Measurements from ENCODE around the gene ACOXL.

DNA sequence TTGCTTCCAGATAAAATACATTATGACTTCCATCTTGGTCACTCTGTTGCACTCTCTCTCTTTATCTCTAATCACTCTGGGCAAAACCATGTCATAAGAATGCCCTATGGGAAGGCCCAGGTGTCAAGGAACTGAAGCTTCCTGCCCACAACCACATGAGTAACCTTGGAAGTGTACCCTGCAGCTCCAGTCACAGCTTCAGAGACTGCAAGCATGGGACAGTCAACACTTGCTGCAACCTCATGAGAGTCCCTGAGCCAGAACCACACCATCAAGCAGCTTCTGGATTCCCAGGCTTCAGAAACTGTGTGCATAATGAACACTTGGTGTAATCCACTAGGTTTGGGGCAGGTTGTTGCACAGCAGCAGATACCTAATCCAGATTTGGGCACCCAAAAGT, 267.3 kb downstream of the ACOXL start:
- TF ChIP-seq, protein P1, sequence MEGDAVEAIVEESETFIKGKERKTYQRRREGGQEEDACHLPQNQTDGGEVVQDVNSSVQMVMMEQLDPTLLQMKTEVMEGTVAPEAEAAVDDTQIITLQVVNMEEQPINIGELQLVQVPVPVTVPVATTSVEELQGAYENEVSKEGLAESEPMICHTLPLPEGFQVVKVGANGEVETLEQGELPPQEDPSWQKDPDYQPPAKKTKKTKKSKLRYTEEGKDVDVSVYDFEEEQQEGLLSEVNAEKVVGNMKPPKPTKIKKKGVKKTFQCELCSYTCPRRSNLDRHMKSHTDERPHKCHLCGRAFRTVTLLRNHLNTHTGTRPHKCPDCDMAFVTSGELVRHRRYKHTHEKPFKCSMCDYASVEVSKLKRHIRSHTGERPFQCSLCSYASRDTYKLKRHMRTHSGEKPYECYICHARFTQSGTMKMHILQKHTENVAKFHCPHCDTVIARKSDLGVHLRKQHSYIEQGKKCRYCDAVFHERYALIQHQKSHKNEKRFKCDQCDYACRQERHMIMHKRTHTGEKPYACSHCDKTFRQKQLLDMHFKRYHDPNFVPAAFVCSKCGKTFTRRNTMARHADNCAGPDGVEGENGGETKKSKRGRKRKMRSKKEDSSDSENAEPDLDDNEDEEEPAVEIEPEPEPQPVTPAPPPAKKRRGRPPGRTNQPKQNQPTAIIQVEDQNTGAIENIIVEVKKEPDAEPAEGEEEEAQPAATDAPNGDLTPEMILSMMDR (IDR thresholded peaks at IDR 0.05), result no peak
- TF ChIP-seq POLR2A (IDR thresholded peaks at IDR 0.05), result no peak
